ENCODE measurements around the gene NDUFAF2. TPM values are rescaled to one million over a fixed set of nuclear protein-coding genes. Genes with fewer than 3 reads are reported as not detected.

Gene NDUFAF2
- total RNA-seq, 1 experiment from 2014 or later, result 44.5 TPM

GRCh38 chr5:60996368-60996767 is 51.4 kb downstream of the NDUFAF2 start:
- Mint-ChIP-seq H3K9me3 (ENCODE audit: low read depth, unreplicated experiment) (no peaks in the 10 kb centered on the region), H3K36me3 (ENCODE audit: insufficient read depth, unreplicated experiment) (no peaks in the 10 kb centered on the region), H3K27ac (ENCODE audit: unreplicated experiment) (no peak overlapping the region), H3K4me1 (ENCODE audit: low read depth, unreplicated experiment) (no peaks in the 10 kb centered on the region), H3K27me3 (ENCODE audit: unreplicated experiment) (no peaks in the 10 kb centered on the region), H3K4me3 (ENCODE audit: low read depth, unreplicated experiment) (no peak overlapping the region)
- no peak for TF ChIP-seq CTCF (IDR thresholded peaks at IDR 0.05; ENCODE audit: unreplicated experiment)
- CTCF ChIA-PET, result interaction anchor here (0.9 kb wide), 1 partner anchor 141 kb away, joined by 3 read pairs; no protein-coding TSS in a partner anchor
- no peak for DNase-seq
- intact Hi-C loops (cut with micrococcal nuclease; ENCODE audit: unreplicated experiment), result no loop called here
- BruUV-seq (replicated peaks), result no TSS peak

GRCh38 chr5:60997721-60998120 is 52.7 kb downstream of the NDUFAF2 start:
- H3K4me1 Mint-ChIP-seq (ENCODE audit: low read depth, unreplicated experiment), result no peaks in the 10 kb centered on the region
- no peak overlapping the region for H3K4me3 Mint-ChIP-seq (ENCODE audit: low read depth, unreplicated experiment)
- no peaks in the 10 kb centered on the region for H3K36me3 Mint-ChIP-seq (ENCODE audit: insufficient read depth, unreplicated experiment)
- no TSS peak for BruUV-seq (replicated peaks)
- no peaks in the 10 kb centered on the region for H3K27me3 Mint-ChIP-seq (ENCODE audit: unreplicated experiment)
- intact Hi-C loops (cut with micrococcal nuclease; ENCODE audit: unreplicated experiment), result no loop called here
- no peak for TF ChIP-seq CTCF (IDR thresholded peaks at IDR 0.05; ENCODE audit: unreplicated experiment)
- no peaks in the 10 kb centered on the region for H3K9me3 Mint-ChIP-seq (ENCODE audit: low read depth, unreplicated experiment)
- H3K27ac Mint-ChIP-seq (ENCODE audit: unreplicated experiment), result no peak overlapping the region
- CTCF ChIA-PET, result no interaction called here
- DNase-seq, result no peak

GRCh38 chr5:61000887-61001286 is 55.9 kb downstream of the NDUFAF2 start:
- no peak for DNase-seq
- H3K27me3 Mint-ChIP-seq (ENCODE audit: unreplicated experiment), result no peaks in the 10 kb centered on the region
- H3K4me3 Mint-ChIP-seq (ENCODE audit: low read depth, unreplicated experiment), result no peak overlapping the region
- H3K27ac Mint-ChIP-seq (ENCODE audit: unreplicated experiment), result no peak overlapping the region
- CTCF ChIA-PET, result no interaction called here
- no TSS peak for BruUV-seq (replicated peaks)
- intact Hi-C loops (cut with micrococcal nuclease; ENCODE audit: unreplicated experiment), result no loop called here
- no peaks in the 10 kb centered on the region for H3K9me3 Mint-ChIP-seq (ENCODE audit: low read depth, unreplicated experiment)
- no peaks in the 10 kb centered on the region for H3K4me1 Mint-ChIP-seq (ENCODE audit: low read depth, unreplicated experiment)
- no peak for TF ChIP-seq CTCF (IDR thresholded peaks at IDR 0.05; ENCODE audit: unreplicated experiment)
- no peaks in the 10 kb centered on the region for H3K36me3 Mint-ChIP-seq (ENCODE audit: insufficient read depth, unreplicated experiment)

GRCh38 chr5:61001647-61002046 is 56.6 kb downstream of the NDUFAF2 start:
- Mint-ChIP-seq H3K4me1 (ENCODE audit: low read depth, unreplicated experiment) (no peaks in the 10 kb centered on the region), H3K9me3 (ENCODE audit: low read depth, unreplicated experiment) (no peaks in the 10 kb centered on the region), H3K27ac (ENCODE audit: unreplicated experiment) (no peak overlapping the region), H3K27me3 (ENCODE audit: unreplicated experiment) (no peaks in the 10 kb centered on the region), H3K36me3 (ENCODE audit: insufficient read depth, unreplicated experiment) (no peaks in the 10 kb centered on the region), H3K4me3 (ENCODE audit: low read depth, unreplicated experiment) (no peak overlapping the region)
- intact Hi-C loops (cut with micrococcal nuclease; ENCODE audit: unreplicated experiment), result no loop called here
- BruUV-seq (replicated peaks), result no TSS peak
- no peak for DNase-seq
- CTCF ChIA-PET, result no interaction called here
- no peak for TF ChIP-seq CTCF (IDR thresholded peaks at IDR 0.05; ENCODE audit: unreplicated experiment)

Data from Calu3 (cell line).